HCT116 (cell line): Measurements from ENCODE around the gene MAPK10. TPM values are rescaled to one million over a fixed set of nuclear protein-coding genes. Genes with fewer than 3 reads are reported as not detected.

Experiments
- ATAC-seq: fragments of 200-7000 bp; cut with Tn5 transposase; 2 replicates; pipeline ENCODE4 v1.9.1; 2020; ENCODE audit warnings: mild to moderate bottlenecking, moderate library complexity
- BruUV-seq: library from RNA; stranded (reverse); fragments of 400-500 nt; replicated peaks from 2 replicates; lab custom pipeline; 2021; lab: Mats Ljungman, UMichigan
- CTCF ChIA-PET: fragments of 300-600 bp; sonication (Branson Sonifier 250); formaldehyde crosslinking; loops from one replicate; lab custom pipeline; 2021; ENCODE audit warnings: antibody characterized with exemption; lab: Charles Lee
- POLR2A ChIA-PET: fragments of 300-600, 350-600 bp; sonication (Branson Sonifier 250); formaldehyde crosslinking; loops from one replicate; lab custom pipeline; 2021; ENCODE audit warnings: antibody characterized with exemption; lab: Charles Lee
- RAD21 ChIA-PET, 2 experiments: fragments of 300-600 bp; sonication (Branson Sonifier 250); formaldehyde crosslinking; loops; one replicate each; lab custom pipeline; 2023; ENCODE audit warnings: low total read pairs in 2 of 2; ENCODE audit not compliant: uncharacterized antibody in 2 of 2, unreplicated experiment in 2 of 2, low non-redundant PET in 1 of 2; lab: Charles Lee
- DNase-seq: peaks from one replicate; pipeline ENCODE4 v3.0.0-alpha.2; 2010; ENCODE audit warnings: low read depth, low spot score
- H2AFZ ChIP-seq: fragments of 200-600 bp; shearing (Covaris generic), sonication (generic); 2 replicates; pipeline ENCODE4 v1.6.1; 2017; ENCODE audit warnings: low read depth, mixed run types, mixed read lengths, antibody characterized with exemption, low read length; ENCODE audit not compliant: poor library complexity, severe bottlenecking
- H3K27ac ChIP-seq: 2 replicates; pipeline ENCODE4 v1.5.1; 2012; ENCODE audit warnings: low read depth, low read length
- H3K27me3 ChIP-seq: fragments of 200-600 bp; sonication (generic); 2 replicates; pipeline ENCODE4 v1.6.1; 2016; ENCODE audit warnings: mixed run types, low read length, mixed read lengths; ENCODE audit not compliant: insufficient read depth
- H3K36me3 ChIP-seq, 2 experiments: fragments of 200-500 bp in 1 of 2; fragments of 200-600 bp in 1 of 2; sonication (Bioruptor generic) in 1 of 2; sonication (generic) in 1 of 2; 2 replicates each; pipeline versions ENCODE4 v1.5.1 to v1.6.1; 2014 to 2016; ENCODE audit warnings: low read length in 2 of 2, inconsistent platforms in 1 of 2, mixed read lengths in 1 of 2, mixed run types in 1 of 2; ENCODE audit not compliant: insufficient read depth in 2 of 2, control insufficient read depth in 1 of 2
- H3K4me1 ChIP-seq, 2 experiments: fragments of 200-600 bp in 1 of 2; sonication (generic) in 1 of 2; 2 replicates each; pipeline versions ENCODE4 v1.5.1 to v1.6.1; 2012 to 2017; ENCODE audit warnings: low read length in 2 of 2, inconsistent platforms in 1 of 2, mild to moderate bottlenecking in 1 of 2, mixed read lengths in 1 of 2, mixed run types in 1 of 2, moderate library complexity in 1 of 2; ENCODE audit not compliant: insufficient read depth in 2 of 2, control insufficient read depth in 1 of 2
- H3K4me2 ChIP-seq: fragments of 200-600 bp; sonication (generic); 2 replicates; pipeline ENCODE4 v1.6.1; 2017; ENCODE audit warnings: mixed run types, low read length, mixed read lengths
- H3K4me3 ChIP-seq, 2 experiments: fragments of 200-600 bp in 1 of 2; sonication (generic) in 1 of 2; replicated peaks in 1 of 2; 2 replicates each; pipeline ENCODE4 v1.5.1; 2011 to 2016; ENCODE audit warnings: low read length in 2 of 2, control low read depth in 1 of 2, low read depth in 1 of 2, mild to moderate bottlenecking in 1 of 2, mixed read lengths in 1 of 2, mixed run types in 1 of 2
- H3K79me2 ChIP-seq: fragments of 200-600 bp; sonication (generic); 2 replicates; pipeline ENCODE4 v1.6.1; 2017; ENCODE audit warnings: mild to moderate bottlenecking, mixed run types, low read length, moderate library complexity, mixed read lengths; ENCODE audit not compliant: insufficient read depth
- H3K9ac ChIP-seq: fragments of 200-600 bp; sonication (generic); 2 replicates; pipeline ENCODE4 v1.6.1; 2016; ENCODE audit warnings: low read length, mixed read lengths
- H3K9me2 ChIP-seq: fragments of 200-600 bp; sonication (generic), shearing (Covaris generic); 2 replicates; pipeline ENCODE4 v1.6.1; 2017; ENCODE audit warnings: mixed run types, mild to moderate bottlenecking, moderate library complexity; ENCODE audit not compliant: insufficient read depth
- H3K9me3 ChIP-seq, 2 experiments: fragments of 200-500 bp in 1 of 2; fragments of 200-600 bp in 1 of 2; sonication (Bioruptor generic) in 1 of 2; sonication (generic) in 1 of 2; 2 replicates each; pipeline ENCODE4 v1.6.1; 2014 to 2017; ENCODE audit warnings: low read length in 2 of 2, mixed read lengths in 2 of 2, inconsistent platforms in 1 of 2, low read depth in 1 of 2, mild to moderate bottlenecking in 1 of 2, mixed run types in 1 of 2, moderate library complexity in 1 of 2; ENCODE audit not compliant: control insufficient read depth in 1 of 2, insufficient read depth in 1 of 2
- H4K20me1 ChIP-seq: fragments of 200-600 bp; sonication (generic), shearing (Covaris generic); 2 replicates; pipeline ENCODE4 v1.6.1; 2017; ENCODE audit warnings: mixed run types, mild to moderate bottlenecking, moderate library complexity; ENCODE audit not compliant: insufficient read depth
- CBX3 ChIP-seq: IDR thresholded peaks from 2 replicates; pipeline ENCODE4 v1.6.1; 2012; ENCODE audit warnings: low read depth
- CEBPB ChIP-seq: IDR thresholded peaks from 2 replicates; pipeline ENCODE4 v1.6.1; 2012; ENCODE audit warnings: low read depth
- EGR1 ChIP-seq: IDR thresholded peaks from 2 replicates; pipeline ENCODE4 v1.6.1; 2012; ENCODE audit warnings: low read depth
- ELF1 ChIP-seq: IDR thresholded peaks from 2 replicates; pipeline ENCODE4 v1.6.1; 2012; ENCODE audit warnings: low read depth, borderline replicate concordance
- EZH2 ChIP-seq: fragments of 200-600 bp; sonication (generic); IDR thresholded peaks from 2 replicates; pipeline ENCODE4 v1.6.1; 2017; ENCODE audit warnings: antibody characterized with exemption, mixed run types
- EZH2phosphoT487 ChIP-seq: fragments of 200-600 bp; IDR thresholded peaks from 2 replicates; pipeline ENCODE4 v1.6.1; 2018; ENCODE audit warnings: antibody characterized with exemption, borderline replicate concordance
- FOSL1 ChIP-seq: IDR thresholded peaks from 2 replicates; pipeline ENCODE4 v1.6.1; 2012; ENCODE audit warnings: low read depth
- JUND ChIP-seq: IDR thresholded peaks from 2 replicates; pipeline ENCODE4 v1.6.1; 2012
- POLR2A ChIP-seq: IDR thresholded peaks from 2 replicates; pipeline ENCODE4 v1.7.0; 2011; ENCODE audit warnings: borderline replicate concordance; ENCODE audit not compliant: insufficient read depth, insufficient read length; ENCODE audit errors: extremely low read depth
- RAD21 ChIP-seq: IDR thresholded peaks from 2 replicates; pipeline ENCODE4 v1.6.1; 2012; ENCODE audit warnings: low read depth, mild to moderate bottlenecking
- SIN3A ChIP-seq: IDR thresholded peaks from 2 replicates; pipeline ENCODE4 v1.6.1; 2012; ENCODE audit warnings: low read depth
- SP1 ChIP-seq: IDR thresholded peaks from 2 replicates; pipeline ENCODE4 v1.6.1; 2012; ENCODE audit warnings: low read depth
- SRF ChIP-seq: IDR thresholded peaks from 2 replicates; pipeline ENCODE4 v1.6.1; 2012; ENCODE audit warnings: low read depth
- TCF7L2 ChIP-seq: IDR thresholded peaks from 2 replicates; pipeline ENCODE4 v1.7.0; 2011; ENCODE audit warnings: borderline replicate concordance, inconsistent platforms; ENCODE audit not compliant: insufficient read depth, insufficient read length; ENCODE audit errors: extremely low read depth
- YY1 ChIP-seq: IDR thresholded peaks from 2 replicates; pipeline ENCODE4 v1.6.1; 2011; ENCODE audit warnings: low read length, low read depth, moderate library complexity, mild to moderate bottlenecking; ENCODE audit not compliant: insufficient replicate concordance; ENCODE audit errors: extremely low read depth
- ZNF274 ChIP-seq: fragments of 200-500 bp; sonication (Bioruptor generic); IDR thresholded peaks from 2 replicates; pipeline ENCODE4 v1.6.1; 2014; ENCODE audit warnings: mild to moderate bottlenecking, low read depth, low read length, inconsistent platforms
- intact Hi-C: fragments of 100-400 bp; cut with micrococcal nuclease; formaldehyde crosslinking; loops from 2 replicates; pipeline ENCODE4 v1.10.0; 2022
- total RNA-seq: library from RNA; stranded (reverse); gene quantifications from one replicate; pipeline ENCODE4 v1.2.1, GENCODE V29; 2021; ENCODE audit not compliant: unreplicated experiment
- TF ChIP-seq, protein P1 (sequence below): IDR thresholded peaks from 2 replicates; pipeline ENCODE4 v1.6.1; 2012; ENCODE audit warnings: low read depth
- TF ChIP-seq, protein P2 (sequence below): IDR thresholded peaks from 2 replicates; pipeline ENCODE4 v1.6.1; 2011; ENCODE audit warnings: mild to moderate bottlenecking, low read length, moderate library complexity; ENCODE audit not compliant: insufficient replicate concordance; ENCODE audit errors: extremely low read depth

The MAPK10 gene
- total RNA-seq, 1 experiment from 2014 or later = 0.52 TPM

DNA sequence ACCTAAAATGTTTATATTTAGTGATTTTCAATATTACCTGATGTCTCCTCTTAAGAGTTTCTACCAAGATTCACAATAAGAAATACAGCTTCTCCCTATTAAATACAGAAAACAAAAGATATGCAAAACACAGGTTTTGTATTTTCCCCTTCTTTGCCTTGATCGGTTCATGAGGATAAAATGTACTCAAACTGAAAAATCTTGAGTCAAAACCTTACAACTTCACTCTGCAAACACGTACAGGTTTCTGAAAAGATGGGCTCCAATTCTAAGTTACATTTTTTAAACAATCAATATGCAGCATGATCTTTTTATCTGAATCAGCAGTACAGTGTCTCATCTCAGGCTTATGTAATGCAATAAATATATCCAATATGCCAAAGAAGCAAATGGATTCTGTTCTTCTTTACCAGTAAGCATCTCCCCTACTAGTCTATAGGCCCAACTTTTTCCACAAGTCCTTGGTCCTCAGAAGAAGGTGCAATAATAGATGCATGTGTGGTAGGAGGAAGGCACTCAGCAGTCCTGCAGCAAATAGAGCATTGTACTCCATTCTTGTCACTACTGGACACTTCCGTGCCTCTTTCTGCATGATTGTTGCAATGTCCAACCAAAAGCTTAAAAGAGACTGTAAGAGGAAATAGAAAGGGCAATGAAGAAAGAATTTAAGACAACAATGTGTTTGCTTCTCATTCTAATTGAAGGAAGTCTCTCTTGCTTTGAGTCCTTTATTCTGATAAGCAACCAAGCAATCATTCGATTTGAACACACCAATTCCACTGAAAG is 3.2 kb downstream of the MAPK10 start:
- intact Hi-C loops = no loop called here
- no peak overlapping the region for H3K9ac ChIP-seq
- H3K9me2 ChIP-seq = no peaks in the 10 kb centered on the region
- H3K79me2 ChIP-seq = no peaks in the 10 kb centered on the region
- ATAC-seq = no peak
- H3K4me1 ChIP-seq = no peaks in the 10 kb centered on the region
- TF ChIP-seq SP1 (no peak), EZH2phosphoT487 (no peak), POLR2A (no peak), SRF (no peak), FOSL1 (no peak), TCF7L2 (no peak), EGR1 (no peak), ZNF274 (no peak), JUND (no peak), EZH2 (no peak), CEBPB (no peak), CBX3 (no peak), SIN3A (no peak), ELF1 (no peak), RAD21 (no peak), YY1 (no peak)
- TF ChIP-seq, protein P1, sequence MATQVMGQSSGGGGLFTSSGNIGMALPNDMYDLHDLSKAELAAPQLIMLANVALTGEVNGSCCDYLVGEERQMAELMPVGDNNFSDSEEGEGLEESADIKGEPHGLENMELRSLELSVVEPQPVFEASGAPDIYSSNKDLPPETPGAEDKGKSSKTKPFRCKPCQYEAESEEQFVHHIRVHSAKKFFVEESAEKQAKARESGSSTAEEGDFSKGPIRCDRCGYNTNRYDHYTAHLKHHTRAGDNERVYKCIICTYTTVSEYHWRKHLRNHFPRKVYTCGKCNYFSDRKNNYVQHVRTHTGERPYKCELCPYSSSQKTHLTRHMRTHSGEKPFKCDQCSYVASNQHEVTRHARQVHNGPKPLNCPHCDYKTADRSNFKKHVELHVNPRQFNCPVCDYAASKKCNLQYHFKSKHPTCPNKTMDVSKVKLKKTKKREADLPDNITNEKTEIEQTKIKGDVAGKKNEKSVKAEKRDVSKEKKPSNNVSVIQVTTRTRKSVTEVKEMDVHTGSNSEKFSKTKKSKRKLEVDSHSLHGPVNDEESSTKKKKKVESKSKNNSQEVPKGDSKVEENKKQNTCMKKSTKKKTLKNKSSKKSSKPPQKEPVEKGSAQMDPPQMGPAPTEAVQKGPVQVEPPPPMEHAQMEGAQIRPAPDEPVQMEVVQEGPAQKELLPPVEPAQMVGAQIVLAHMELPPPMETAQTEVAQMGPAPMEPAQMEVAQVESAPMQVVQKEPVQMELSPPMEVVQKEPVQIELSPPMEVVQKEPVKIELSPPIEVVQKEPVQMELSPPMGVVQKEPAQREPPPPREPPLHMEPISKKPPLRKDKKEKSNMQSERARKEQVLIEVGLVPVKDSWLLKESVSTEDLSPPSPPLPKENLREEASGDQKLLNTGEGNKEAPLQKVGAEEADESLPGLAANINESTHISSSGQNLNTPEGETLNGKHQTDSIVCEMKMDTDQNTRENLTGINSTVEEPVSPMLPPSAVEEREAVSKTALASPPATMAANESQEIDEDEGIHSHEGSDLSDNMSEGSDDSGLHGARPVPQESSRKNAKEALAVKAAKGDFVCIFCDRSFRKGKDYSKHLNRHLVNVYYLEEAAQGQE = no peak
- TF ChIP-seq, protein P2, sequence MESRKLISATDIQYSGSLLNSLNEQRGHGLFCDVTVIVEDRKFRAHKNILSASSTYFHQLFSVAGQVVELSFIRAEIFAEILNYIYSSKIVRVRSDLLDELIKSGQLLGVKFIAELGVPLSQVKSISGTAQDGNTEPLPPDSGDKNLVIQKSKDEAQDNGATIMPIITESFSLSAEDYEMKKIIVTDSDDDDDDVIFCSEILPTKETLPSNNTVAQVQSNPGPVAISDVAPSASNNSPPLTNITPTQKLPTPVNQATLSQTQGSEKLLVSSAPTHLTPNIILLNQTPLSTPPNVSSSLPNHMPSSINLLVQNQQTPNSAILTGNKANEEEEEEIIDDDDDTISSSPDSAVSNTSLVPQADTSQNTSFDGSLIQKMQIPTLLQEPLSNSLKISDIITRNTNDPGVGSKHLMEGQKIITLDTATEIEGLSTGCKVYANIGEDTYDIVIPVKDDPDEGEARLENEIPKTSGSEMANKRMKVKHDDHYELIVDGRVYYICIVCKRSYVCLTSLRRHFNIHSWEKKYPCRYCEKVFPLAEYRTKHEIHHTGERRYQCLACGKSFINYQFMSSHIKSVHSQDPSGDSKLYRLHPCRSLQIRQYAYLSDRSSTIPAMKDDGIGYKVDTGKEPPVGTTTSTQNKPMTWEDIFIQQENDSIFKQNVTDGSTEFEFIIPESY = no peak
- TF ChIP-seq, all 23 proteins: peak for 0
- Histone ChIP-seq H3K9me3 (no peaks in the 10 kb centered on the region), H3K4me2 (no peak overlapping the region), H3K4me3 (no peak overlapping the region), H4K20me1 (no peaks in the 10 kb centered on the region), H2AFZ (no peak overlapping the region), H3K27ac (no peak overlapping the region), H3K36me3 (no peaks in the 10 kb centered on the region), H3K27me3 (no peaks in the 10 kb centered on the region)
- DNase-seq = no peak
- BruUV-seq = no TSS peak
- ChIA-PET RAD21 (no interaction called here), CTCF (no interaction called here), POLR2A (no interaction called here)
